ENCODE results near the gene TRIM52. TPM values are rescaled to one million over a fixed set of nuclear protein-coding genes. Genes with fewer than 3 reads are reported as not detected.

TRIM52 gene
- total RNA-seq, 1 donor from 2014 or later: 1.6 TPM

DNA sequence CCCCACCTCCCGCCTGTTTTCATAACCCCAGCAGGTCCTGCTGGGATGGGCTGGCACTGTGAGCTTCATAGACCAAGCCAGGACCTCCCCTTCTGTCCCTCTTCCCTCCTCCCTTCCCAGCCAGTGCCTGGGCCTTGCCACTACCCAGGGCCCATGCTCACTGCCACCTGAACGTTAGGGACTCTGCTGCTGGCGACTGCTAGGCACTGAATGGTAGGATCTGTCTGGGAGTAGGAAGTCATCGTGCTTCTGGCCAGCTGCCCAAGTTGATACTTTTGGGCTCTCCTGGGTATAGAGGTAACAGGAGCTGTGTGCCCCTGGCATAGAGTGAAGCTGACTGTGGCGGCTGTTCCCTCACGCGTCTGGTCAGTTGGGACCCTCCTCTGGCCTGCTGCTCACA is 29.5 kb downstream of the TRIM52 start:
- H3K4me3 ChIP-seq (ENCODE audit: low read depth, low read length): no peak overlapping the region
- TF ChIP-seq, protein P1, sequence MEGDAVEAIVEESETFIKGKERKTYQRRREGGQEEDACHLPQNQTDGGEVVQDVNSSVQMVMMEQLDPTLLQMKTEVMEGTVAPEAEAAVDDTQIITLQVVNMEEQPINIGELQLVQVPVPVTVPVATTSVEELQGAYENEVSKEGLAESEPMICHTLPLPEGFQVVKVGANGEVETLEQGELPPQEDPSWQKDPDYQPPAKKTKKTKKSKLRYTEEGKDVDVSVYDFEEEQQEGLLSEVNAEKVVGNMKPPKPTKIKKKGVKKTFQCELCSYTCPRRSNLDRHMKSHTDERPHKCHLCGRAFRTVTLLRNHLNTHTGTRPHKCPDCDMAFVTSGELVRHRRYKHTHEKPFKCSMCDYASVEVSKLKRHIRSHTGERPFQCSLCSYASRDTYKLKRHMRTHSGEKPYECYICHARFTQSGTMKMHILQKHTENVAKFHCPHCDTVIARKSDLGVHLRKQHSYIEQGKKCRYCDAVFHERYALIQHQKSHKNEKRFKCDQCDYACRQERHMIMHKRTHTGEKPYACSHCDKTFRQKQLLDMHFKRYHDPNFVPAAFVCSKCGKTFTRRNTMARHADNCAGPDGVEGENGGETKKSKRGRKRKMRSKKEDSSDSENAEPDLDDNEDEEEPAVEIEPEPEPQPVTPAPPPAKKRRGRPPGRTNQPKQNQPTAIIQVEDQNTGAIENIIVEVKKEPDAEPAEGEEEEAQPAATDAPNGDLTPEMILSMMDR (conservative IDR thresholded peaks at IDR 0.05; ENCODE audit: low read depth, low read length): no peak
- no peak for DNase-seq (ENCODE audit: low read depth)

DNA sequence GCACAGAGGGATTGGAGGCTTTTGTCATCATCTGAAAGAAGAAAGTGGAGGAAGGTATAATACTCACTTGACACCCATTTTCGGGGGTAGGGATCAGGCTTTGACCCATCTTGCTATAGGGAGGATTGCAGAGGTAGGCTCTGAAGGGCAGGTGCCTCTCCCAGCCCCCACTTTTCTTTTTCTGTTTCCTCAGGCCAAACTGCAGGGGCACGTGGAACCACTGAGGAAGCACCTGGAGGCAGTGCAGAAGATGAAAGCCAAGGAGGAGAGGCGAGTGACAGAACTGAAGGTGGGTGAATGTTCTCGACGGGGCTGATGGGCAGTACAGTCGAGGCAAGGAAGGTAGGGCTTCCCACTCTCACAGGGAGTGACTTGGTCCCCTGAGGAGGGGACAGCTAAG is 30.4 kb downstream of the TRIM52 start:
- TF ChIP-seq, protein P1 (conservative IDR thresholded peaks at IDR 0.05; ENCODE audit: low read depth, low read length): no peak
- H3K4me3 ChIP-seq (ENCODE audit: low read depth, low read length): no peak overlapping the region
- no peak for DNase-seq (ENCODE audit: low read depth)

DNA sequence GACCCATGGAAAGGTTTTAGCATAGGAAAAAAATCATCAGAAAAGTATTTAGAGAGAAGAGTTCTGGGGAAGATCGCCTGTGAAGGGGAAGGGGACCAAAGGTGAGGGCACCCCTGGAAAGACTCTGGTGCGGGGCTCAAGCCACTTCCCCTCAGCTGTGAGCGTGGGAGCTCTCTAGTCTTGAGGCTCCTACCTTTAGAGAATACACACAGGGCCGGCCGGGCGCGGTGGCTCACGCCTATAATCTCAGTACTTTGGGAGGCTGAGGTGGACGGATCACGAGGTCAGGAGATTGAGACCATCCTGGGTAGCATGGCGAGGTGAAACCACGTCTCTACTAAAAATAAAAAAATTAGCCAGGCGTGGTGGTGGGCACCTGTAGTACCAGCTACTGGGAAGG is 30.9 kb downstream of the TRIM52 start:
- TF ChIP-seq, protein P1 (conservative IDR thresholded peaks at IDR 0.05; ENCODE audit: low read depth, low read length): no peak
- no peak for DNase-seq (ENCODE audit: low read depth)
- no peak overlapping the region for H3K4me3 ChIP-seq (ENCODE audit: low read depth, low read length)

- peak overlapping the region; percentile 99 for H3K4me3 ChIP-seq (ENCODE audit: low read depth, low read length)
- TF ChIP-seq, protein P1 (conservative IDR thresholded peaks at IDR 0.05; ENCODE audit: low read depth, low read length): no peak
- no peak for DNase-seq (ENCODE audit: low read depth)
Measured at GRCh38 chr5:181224390-181225229, 36.3 kb downstream of the TRIM52 start.

GRCh38 chr5:181223729-181224389 is 37.1 kb downstream of the TRIM52 start:
- TF ChIP-seq, protein P1 (conservative IDR thresholded peaks at IDR 0.05; ENCODE audit: low read depth, low read length): no peak
- H3K4me3 ChIP-seq (ENCODE audit: low read depth, low read length): peak overlapping the region; percentile 99
- DNase-seq (ENCODE audit: low read depth): no peak

GRCh38 chr5:181223058-181223728 is 37.8 kb downstream of the TRIM52 start, which contains the start of gene TRIM41:
TSS of gene TRIM41 (plus strand) at chr5:181223281. CDS start at chr5:181224000, 719 bp downstream.
- TF ChIP-seq, protein P1 (conservative IDR thresholded peaks at IDR 0.05; ENCODE audit: low read depth, low read length): peak; percentile 6
- H3K4me3 ChIP-seq (ENCODE audit: low read depth, low read length): peak within 1 kb of the TSS; percentile 99
- DNase-seq (ENCODE audit: low read depth): peak; percentile 73

Measured in epithelial cell of proximal tubule (primary cell).